Lower leg skin (tissue), 3 donors: ENCODE data around the gene CALD1.

Source experiments
- POLR2A ChIP-seq, 2 donors: fragments of 450-650 bp; IDR thresholded peaks; one replicate each; pipeline ENCODE4 v1.6.1; 2016 to 2017; ENCODE audit warnings: antibody characterized with exemption in 2 of 2, mild to moderate bottlenecking in 1 of 2, moderate library complexity in 1 of 2
- TF ChIP-seq, protein P1 (sequence below), 3 donors: fragments of 450-650 bp; IDR thresholded peaks; one replicate each; pipeline ENCODE4 v1.5.1; 2016; ENCODE audit warnings: antibody characterized with exemption in 3 of 3, mild to moderate bottlenecking in 3 of 3, moderate library complexity in 2 of 3

DNA sequence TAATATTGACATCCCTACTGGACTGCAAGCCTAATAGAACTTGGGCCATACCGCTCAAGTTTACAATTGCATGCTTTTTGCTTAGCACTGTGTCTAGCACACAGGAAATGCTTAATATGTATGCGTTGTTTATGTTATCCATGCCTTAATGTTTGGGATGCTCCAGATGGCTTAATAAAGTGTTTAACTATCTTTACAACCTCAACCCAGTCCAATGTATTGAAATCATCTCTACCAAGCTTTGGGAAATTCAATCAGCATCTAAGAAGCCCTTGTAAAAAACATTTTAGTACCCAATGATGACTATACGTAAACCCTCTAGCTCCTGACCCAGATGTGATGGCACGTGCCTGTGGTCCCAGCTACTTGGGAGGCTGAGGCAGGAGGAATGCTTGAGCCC, 40.0 kb downstream of the CALD1 start:
- no peak for TF ChIP-seq POLR2A (IDR thresholded peaks at IDR 0.05)
- TF ChIP-seq, protein P1, sequence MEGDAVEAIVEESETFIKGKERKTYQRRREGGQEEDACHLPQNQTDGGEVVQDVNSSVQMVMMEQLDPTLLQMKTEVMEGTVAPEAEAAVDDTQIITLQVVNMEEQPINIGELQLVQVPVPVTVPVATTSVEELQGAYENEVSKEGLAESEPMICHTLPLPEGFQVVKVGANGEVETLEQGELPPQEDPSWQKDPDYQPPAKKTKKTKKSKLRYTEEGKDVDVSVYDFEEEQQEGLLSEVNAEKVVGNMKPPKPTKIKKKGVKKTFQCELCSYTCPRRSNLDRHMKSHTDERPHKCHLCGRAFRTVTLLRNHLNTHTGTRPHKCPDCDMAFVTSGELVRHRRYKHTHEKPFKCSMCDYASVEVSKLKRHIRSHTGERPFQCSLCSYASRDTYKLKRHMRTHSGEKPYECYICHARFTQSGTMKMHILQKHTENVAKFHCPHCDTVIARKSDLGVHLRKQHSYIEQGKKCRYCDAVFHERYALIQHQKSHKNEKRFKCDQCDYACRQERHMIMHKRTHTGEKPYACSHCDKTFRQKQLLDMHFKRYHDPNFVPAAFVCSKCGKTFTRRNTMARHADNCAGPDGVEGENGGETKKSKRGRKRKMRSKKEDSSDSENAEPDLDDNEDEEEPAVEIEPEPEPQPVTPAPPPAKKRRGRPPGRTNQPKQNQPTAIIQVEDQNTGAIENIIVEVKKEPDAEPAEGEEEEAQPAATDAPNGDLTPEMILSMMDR (IDR thresholded peaks at IDR 0.05): no peak
